GM18520 (cell line): ENCODE measurements around the gene AP2B1.

Source experiments
- ATAC-seq: cut with Tn5 transposase; IDR thresholded peaks from one replicate; pipeline ENCODE4 v1.9.1; 2021; ENCODE audit not compliant: unreplicated experiment

AP2B1 gene

GRCh38 chr17:35727635-35728034, 140.5 kb downstream of the AP2B1 start:
- ATAC-seq = no peak

- no peak for ATAC-seq
These were observed 141.4 kb downstream of the AP2B1 start for GRCh38 chr17:35728551-35728950.

- no peak for ATAC-seq
These were observed 142.3 kb downstream of the AP2B1 start for GRCh38 chr17:35729405-35729833.

GRCh38 chr17:35730400-35731005, 143.4 kb downstream of the AP2B1 start:
- no peak for ATAC-seq

- ATAC-seq = no peak
These were observed 144.3 kb downstream of the AP2B1 start, which contains the start of gene RASL10B for GRCh38 chr17:35731239-35731916. TSS of gene RASL10B (plus strand) at chr17:35731639. CDS start at chr17:35735185, 3,546 bp downstream.

- ATAC-seq = no peak
These were observed 145.0 kb downstream of the AP2B1 start for GRCh38 chr17:35731917-35732805.

GRCh38 chr17:35732806-35733136, 145.6 kb downstream of the AP2B1 start:
- no peak for ATAC-seq

- ATAC-seq = no peak
These were observed 146.2 kb downstream of the AP2B1 start for GRCh38 chr17:35733366-35733765.

GRCh38 chr17:35734396-35734795, 147.3 kb downstream of the AP2B1 start:
- no peak for ATAC-seq

- no peak for ATAC-seq
These were observed 148.1 kb downstream of the AP2B1 start for GRCh38 chr17:35735036-35735805.

- ATAC-seq = no peak
These were observed 149.1 kb downstream of the AP2B1 start for GRCh38 chr17:35736236-35736635.

- ATAC-seq = no peak
These were observed 151.5 kb downstream of the AP2B1 start for GRCh38 chr17:35738519-35739133.

GRCh38 chr17:35740216-35740615, 153.1 kb downstream of the AP2B1 start:
- ATAC-seq = no peak

- ATAC-seq = no peak
These were observed 154.1 kb downstream of the AP2B1 start for GRCh38 chr17:35740997-35741931.

GRCh38 chr17:35742496-35742895, 155.4 kb downstream of the AP2B1 start:
- ATAC-seq = no peak

GRCh38 chr17:35742896-35743477, 155.9 kb downstream of the AP2B1 start:
- no peak for ATAC-seq

GRCh38 chr17:35743626-35744328, 156.7 kb downstream of the AP2B1 start:
- no peak for ATAC-seq

GRCh38 chr17:35744830-35745229, 157.7 kb downstream of the AP2B1 start:
- ATAC-seq = no peak

GRCh38 chr17:35745246-35745645, 158.1 kb downstream of the AP2B1 start:
- no peak for ATAC-seq
